Suprapubic skin (tissue), 4 donors: ENCODE data around the gene CCDC106. TPM values are rescaled to one million over a fixed set of nuclear protein-coding genes. Genes with fewer than 3 reads are reported as not detected.

Source experiments
- DNase-seq, 2 donors: peaks; one replicate each; pipeline ENCODE4 v3.0.0-alpha.2; 2019; ENCODE audit warnings: low spot score in 2 of 2
- H3K27ac ChIP-seq: fragments of 200-600 bp; sonication (generic); one replicate; pipeline ENCODE4 v1.5.1; 2019
- H3K27me3 ChIP-seq: fragments of 200-600 bp; sonication (generic); one replicate; pipeline ENCODE4 v1.5.1; 2019
- H3K36me3 ChIP-seq: fragments of 200-600 bp; sonication (generic); one replicate; pipeline ENCODE4 v1.5.1; 2019
- H3K4me1 ChIP-seq: fragments of 200-600 bp; sonication (generic); one replicate; pipeline ENCODE4 v1.5.1; 2019
- H3K4me3 ChIP-seq: fragments of 200-600 bp; sonication (generic); one replicate; pipeline ENCODE4 v1.5.1; 2019; ENCODE audit warnings: mild to moderate bottlenecking
- H3K9me3 ChIP-seq: fragments of 200-600 bp; sonication (generic); one replicate; pipeline ENCODE4 v1.5.1; 2019
- CTCF ChIP-seq, 2 donors: fragments of 200-600 bp in 1 of 2; fragments of 450-650 bp in 1 of 2; sonication (generic) in 1 of 2; IDR thresholded peaks; one replicate each; pipeline ENCODE4 v1.5.1; 2016 to 2019; ENCODE audit warnings: antibody characterized with exemption in 2 of 2, mild to moderate bottlenecking in 1 of 2, moderate library complexity in 1 of 2
- EP300 ChIP-seq: sonication (generic); formaldehyde crosslinking; IDR thresholded peaks from one replicate; pipeline ENCODE4 v1.6.1; 2017; ENCODE audit warnings: antibody characterized with exemption
- POLR2A ChIP-seq, 2 donors: fragments of 450-650 bp; IDR thresholded peaks; one replicate each; pipeline ENCODE4 v1.6.1; 2017; ENCODE audit warnings: antibody characterized with exemption in 2 of 2, mild to moderate bottlenecking in 2 of 2, moderate library complexity in 2 of 2
- POLR2AphosphoS5 ChIP-seq, 3 donors: sonication (generic); formaldehyde crosslinking; IDR thresholded peaks; one replicate each; pipeline ENCODE4 v1.6.1; 2017; ENCODE audit warnings: antibody characterized with exemption in 3 of 3
- WGBS: methylation state at CpG from one replicate; pipeline ENCODE4 v1.1.5; 2018; 5-methylcytosine and 5-hydroxymethylcytosine counted together
- total RNA-seq, 4 donors: library from RNA; depleted of rRNA; stranded (reverse); fragments of >200 nt; gene quantifications; one replicate each; pipeline ENCODE4 v1.1.0, GENCODE V29; 2016

The CCDC106 gene
- total RNA-seq, 4 donors from 2014 or later = 6.2 to 18.3 (median 8.5) TPM

DNA sequence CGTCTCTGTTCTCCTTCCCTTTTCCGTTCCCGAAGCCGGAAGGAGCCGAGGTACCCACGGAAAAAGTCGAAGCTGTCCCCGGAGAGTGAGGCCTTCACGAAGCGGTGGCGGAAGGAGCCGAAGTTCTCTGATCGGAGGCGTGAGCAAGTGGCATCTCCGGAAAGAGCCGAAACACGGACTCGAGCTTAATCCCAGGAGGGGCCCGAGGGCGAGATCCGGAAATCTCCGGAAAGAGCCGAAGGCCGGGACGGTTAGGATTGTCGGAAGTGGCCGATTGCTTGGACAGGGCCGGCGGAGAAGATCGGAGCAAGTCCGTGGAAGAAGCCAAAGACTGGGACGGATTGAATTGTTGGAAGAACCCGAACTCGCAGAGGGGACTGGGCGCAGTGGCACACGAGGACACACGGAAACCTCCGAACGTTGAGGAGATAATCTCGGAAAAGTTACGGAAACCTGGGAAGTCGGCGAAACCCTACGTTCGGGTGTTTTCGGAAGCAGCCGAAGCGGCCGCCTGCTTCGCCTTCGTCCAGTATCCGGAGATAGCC lies 6.4 kb downstream of the CCDC106 start:
- TF ChIP-seq POLR2A (IDR thresholded peaks at IDR 0.05) (no peak), POLR2AphosphoS5 (IDR thresholded peaks at IDR 0.05) (peak in 1 of 3 donors; percentile 44)
- Histone ChIP-seq H3K9me3 (no peaks in the 10 kb centered on the region), H3K27ac (peak overlapping the region; percentile 99), H3K36me3 (peaks cover 5% of the 10 kb centered on the region), H3K27me3 (no peaks in the 10 kb centered on the region), H3K4me1 (peaks cover 51% of the 10 kb centered on the region), H3K4me3 (peak overlapping the region; percentile 87)
- DNase-seq = peak; percentile 100
- 0% methylated on average over 26 of the region's 52 CpGs for WGBS

DNA sequence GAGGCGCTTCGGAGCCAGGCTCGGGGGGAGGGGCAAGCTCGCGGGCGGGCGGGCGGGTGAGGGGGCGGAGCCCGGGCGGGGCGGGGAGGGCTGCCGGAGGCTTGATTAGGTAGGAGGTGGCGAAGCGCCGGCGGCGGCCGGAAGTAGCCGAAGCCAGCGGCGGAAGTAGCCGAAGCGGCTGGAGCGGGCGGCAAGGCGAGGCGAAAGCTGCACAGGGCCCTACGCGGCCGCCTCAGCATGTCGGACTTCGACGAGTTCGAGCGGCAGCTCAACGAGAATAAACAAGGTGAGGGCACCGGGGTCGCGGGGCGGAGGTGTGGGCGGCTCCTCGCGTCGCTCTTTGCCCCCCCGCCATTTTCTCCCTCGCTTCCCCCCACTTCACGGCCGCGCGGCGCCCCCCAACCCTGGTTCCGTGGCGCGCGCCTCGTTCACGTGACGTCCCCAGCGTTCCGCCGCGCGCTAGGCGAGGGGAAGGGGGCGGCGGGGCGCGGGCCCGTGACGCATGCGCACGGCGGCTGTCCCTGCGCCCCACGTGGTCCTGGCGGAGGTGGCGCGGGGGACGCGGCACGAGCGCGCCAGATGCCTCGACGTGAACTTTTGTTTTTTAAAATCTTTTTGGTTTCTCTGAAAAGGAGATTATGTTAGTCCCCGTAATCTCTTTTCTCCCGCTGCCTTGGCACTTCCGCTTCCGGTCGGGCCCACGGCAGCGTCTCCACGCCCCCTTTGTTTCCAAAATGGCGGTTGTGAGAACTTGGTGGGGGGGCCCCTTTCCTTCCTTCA lies 7.0 kb downstream of the CCDC106 start, which contains the start of gene U2AF2:
Gene U2AF2, plus strand, starts transcription at position 168 of the 780 bp plus-strand sequence. Its CDS starts 70 bp downstream, at position 238.
- peak; percentile 97 to 98 for DNase-seq
- H3K4me3 ChIP-seq = peak within 1 kb of the TSS; percentile 87
- 1% methylated on average over 55 of the region's 95 CpGs for WGBS
- peaks cover 54% of the 10 kb centered on the region for H3K4me1 ChIP-seq
- no peaks in the 10 kb centered on the region for H3K27me3 ChIP-seq
- peak within 1 kb of the TSS; percentile 99 for H3K27ac ChIP-seq
- TF ChIP-seq CTCF (IDR thresholded peaks at IDR 0.05) (no peak), POLR2AphosphoS5 (IDR thresholded peaks at IDR 0.05) (peak; percentile 52 to 86 (median 63)), POLR2A (IDR thresholded peaks at IDR 0.05) (peak; percentile 24 to 64)
- H3K9me3 ChIP-seq = no peaks in the 10 kb centered on the region
- peaks cover 11% of the 10 kb centered on the region for H3K36me3 ChIP-seq

GRCh38 chr19:55655648-55656040 lies 7.6 kb downstream of the CCDC106 start:
- peaks cover 17% of the 10 kb centered on the region for H3K36me3 ChIP-seq
- peaks cover 58% of the 10 kb centered on the region for H3K4me1 ChIP-seq
- H3K27ac ChIP-seq = peak overlapping the region; percentile 99
- H3K27me3 ChIP-seq = no peaks in the 10 kb centered on the region
- H3K4me3 ChIP-seq = peak overlapping the region; percentile 87
- DNase-seq = no peak
- no peaks in the 10 kb centered on the region for H3K9me3 ChIP-seq
- WGBS = 0% methylated on average over 19 of the region's 19 CpGs
- TF ChIP-seq POLR2AphosphoS5 (IDR thresholded peaks at IDR 0.05) (no peak), POLR2A (IDR thresholded peaks at IDR 0.05) (no peak), EP300 (no peak), CTCF (IDR thresholded peaks at IDR 0.05) (no peak)

- Histone ChIP-seq H3K27me3 (no peaks in the 10 kb centered on the region), H3K27ac (no peak overlapping the region), H3K9me3 (no peaks in the 10 kb centered on the region), H3K4me3 (peak overlapping the region; percentile 87), H3K36me3 (peaks cover 26% of the 10 kb centered on the region), H3K4me1 (peaks cover 59% of the 10 kb centered on the region)
- WGBS = 48% methylated on average over 7 of the region's 7 CpGs
- no peak for TF ChIP-seq POLR2AphosphoS5 (IDR thresholded peaks at IDR 0.05)
- TF ChIP-seq POLR2A (IDR thresholded peaks at IDR 0.05) = no peak
- no peak for TF ChIP-seq EP300
- no peak for TF ChIP-seq CTCF (IDR thresholded peaks at IDR 0.05)
- DNase-seq = no peak
These were observed 8.5 kb downstream of the CCDC106 start for GRCh38 chr19:55656552-55656951.

DNA sequence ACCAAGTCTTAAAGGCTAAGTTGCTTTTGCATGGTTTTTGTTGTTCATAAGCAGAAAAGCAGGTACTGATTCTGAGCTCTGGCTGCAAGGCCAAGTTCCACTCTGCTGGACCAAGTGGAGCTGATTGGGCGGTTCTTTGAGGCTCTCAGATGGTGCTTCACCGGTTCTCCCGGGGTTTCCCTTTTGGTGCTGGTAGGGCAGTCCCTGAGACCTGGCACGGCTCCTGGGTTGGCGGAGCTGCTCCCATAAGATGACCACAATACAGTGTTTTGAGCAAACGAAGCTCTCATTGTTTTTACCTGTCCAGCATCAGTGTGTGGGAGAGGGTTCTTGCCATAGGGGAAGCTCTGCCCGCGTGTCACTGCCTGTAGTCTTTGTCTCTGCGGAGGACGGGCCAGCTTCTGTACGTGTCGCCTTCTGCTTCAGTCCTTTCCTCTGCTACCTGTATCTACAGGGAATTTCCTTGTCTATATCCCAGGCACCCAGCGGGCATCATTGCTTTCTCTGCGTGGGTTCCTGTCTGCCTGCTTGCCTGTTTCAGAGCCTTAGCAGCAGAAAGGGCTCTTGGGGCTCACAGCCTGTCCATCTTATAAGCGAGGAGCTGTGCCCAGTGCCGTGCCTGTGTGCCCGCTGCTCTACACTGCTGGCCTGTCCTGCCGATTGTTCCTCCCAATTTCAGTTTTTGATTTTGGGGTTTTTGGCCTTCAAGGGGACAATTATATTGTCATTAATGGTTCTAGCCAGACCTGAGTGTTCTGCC lies 9.2 kb downstream of the CCDC106 start:
- Histone ChIP-seq H3K36me3 (peaks cover 32% of the 10 kb centered on the region), H3K4me1 (peaks cover 59% of the 10 kb centered on the region), H3K27me3 (no peaks in the 10 kb centered on the region), H3K4me3 (peak overlapping the region; percentile 87), H3K27ac (no peak overlapping the region), H3K9me3 (no peaks in the 10 kb centered on the region)
- no peak for DNase-seq
- no peak for TF ChIP-seq POLR2A (IDR thresholded peaks at IDR 0.05)
- 37% methylated on average over 17 of the region's 18 CpGs for WGBS
